ENCODE measurements around the gene HLA-DPB1.
"Not testable (repeated sequence)": the region's sequence is repeated elsewhere in the genome, so short reads cannot be mapped to it uniquely, and the experiment has no call there.

HLA-DPB1 gene

DNA sequence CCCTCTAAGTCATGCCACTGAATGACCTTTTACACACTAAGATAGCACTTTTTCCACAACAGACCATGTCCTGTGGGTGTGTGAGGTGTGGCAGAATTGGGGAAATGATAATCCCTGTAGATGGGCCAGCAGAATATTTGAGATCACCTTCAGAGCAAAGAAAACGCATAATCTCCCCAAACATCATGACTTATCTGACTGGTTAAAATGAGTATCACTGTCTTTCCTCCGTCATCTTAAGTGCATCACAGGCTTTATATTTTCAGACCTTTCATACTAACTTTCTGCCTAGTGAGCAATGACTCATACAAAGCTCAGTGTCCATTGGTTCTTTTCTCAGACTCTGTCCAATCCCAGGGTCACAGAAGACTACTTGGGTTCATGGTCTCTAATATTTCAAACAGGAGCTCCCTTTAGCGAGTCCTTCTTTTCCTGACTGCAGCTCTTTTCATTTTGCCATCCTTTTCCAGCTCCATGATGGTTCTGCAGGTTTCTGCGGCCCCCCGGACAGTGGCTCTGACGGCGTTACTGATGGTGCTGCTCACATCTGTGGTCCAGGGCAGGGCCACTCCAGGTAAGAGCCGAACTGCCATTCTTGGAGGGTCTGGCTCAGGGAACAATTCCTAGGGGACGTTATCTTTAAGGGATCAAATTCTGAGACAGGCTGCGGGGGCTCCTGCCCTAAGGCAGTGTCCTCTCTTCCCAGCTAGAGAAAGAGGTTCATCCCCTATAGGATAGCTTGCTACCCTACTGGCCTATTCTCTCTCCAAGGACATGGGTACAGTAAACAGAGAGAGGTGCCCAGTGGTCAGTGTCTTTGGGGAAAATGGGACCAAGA is at the start of gene HLA-DPB1:
HLA-DPB1 (plus strand) TSS at position 423 of the 838 bp plus-strand sequence; CDS start at position 475, 52 bp downstream.
- no peak for DNase-seq

DNA sequence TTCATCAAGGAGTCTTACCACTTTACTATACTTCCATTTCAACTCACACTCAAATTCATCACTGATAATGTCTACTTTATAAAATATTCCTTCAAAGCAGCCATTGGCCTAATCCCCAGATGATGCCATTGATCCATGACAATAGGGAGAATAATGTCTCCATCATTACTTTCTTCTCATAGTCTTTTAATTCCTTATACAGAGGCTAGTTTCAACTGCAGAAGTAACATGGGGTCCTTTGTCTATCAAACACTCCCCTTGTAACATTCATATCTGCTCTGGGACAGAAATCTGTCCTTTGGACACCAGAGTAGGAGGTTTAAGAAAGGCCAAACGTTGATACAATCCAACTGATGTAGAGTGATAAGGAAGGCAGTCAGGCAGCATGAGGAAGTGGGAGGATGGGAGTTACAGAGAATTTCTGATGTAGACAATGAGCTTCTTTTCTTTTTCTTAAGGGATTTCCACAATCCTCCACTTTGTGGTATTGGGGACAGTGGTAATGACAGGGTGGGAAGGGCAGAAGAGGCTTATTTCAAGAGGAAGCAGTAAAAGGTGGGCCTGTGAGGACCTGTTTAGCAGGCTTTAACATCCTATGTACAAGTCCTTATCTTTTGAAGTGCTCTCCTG is 47.5 kb upstream of the HLA-DPB1 start:
- DNase-seq, result no peak

DNA sequence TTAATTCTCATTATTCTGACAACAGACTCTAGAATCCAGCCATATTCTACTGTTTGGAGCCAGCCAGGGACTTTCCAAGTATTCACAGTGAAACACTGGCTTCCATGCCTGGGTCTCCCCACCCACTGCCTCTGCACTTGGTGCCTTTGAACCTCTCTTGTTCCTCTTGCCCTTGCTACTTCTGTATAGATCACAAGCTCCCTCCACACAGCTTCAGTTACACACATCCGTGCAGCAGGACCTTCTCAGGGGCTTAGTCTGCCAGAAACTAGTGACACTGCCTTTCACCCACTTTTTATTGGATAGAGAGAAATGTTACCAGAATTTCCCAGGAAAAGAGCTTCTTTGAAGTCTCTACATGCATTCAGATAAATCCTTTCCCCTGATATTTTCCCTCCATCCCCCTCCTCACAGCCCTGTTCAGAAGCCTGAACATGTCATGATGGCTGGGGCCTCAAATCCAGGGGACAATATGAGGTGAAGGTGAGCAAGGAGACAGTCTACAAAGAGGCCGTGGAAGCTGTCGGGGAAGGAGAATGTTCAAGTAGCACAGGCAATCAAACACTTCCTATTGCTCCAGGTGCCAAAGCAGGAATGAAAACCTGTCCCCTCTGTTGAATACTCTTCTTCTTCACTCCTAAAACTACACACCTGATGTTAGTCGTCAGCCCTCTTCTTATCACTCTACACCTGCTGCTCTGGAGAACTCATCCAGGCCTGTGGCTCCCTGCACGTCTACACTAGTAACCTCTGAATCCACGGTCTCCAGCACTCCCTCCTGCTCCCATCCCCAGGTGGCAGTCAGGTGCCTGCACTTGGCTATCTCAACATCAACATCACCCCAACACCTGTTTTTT is 46.2 kb upstream of the HLA-DPB1 start:
- no peak for DNase-seq

DNA sequence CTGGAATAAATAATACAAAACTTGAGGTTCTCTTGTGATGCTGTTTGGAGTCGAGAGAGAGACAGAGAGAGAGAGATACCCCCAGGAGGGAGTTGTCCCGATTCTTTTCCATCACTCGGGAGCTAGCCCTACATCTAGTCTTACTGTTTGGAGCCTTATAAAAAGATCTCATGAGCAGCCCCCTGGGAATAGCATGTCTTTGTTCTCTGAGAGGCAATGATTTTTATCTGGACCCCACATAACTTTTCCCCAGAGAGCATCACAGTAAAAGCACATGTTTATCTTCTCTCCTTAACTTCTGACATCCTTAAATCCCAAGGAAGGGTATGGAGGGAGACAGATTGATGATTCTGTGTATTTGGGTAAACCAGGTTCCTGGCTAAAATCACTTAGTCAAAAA is 45.5 kb upstream of the HLA-DPB1 start:
- no peak for DNase-seq

DNA sequence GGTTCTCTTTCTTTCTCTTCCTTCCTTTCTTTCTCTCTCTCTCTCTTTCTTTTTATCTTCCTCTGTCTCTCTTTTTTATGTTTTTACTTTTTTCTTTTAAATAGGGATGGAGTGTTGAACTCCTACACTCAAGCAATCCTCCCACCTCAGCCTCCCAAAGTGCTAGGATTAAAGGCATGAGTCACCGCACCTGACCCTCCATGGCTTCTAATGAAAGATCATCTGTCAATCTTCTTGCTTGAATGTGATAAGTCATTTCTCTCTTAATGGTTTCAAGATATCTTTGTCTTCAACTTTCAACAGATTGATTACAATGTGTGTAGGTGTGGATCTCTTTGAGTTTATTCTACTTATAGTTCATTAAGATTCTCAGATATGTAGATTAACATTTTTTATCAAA is 41.2 kb upstream of the HLA-DPB1 start:
- DNase-seq, result no peak

DNA sequence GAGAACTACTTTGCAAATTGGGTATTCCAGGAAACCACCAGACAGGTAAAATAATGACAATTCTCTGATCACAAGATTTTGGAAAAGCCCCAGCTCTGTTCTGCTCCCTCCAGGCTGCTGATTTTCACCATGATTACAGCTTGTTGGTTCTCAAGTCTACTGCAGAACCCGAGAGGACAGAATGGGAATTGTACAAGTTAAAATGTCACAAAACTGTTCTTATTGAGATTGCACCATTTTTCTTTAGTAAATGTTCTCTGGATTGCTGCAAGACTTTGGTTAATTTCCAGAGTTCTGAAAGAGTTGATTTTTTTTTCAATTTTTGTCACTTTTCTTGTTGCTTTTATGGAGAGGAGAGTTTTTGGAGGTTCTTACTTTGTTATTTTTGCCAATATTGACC is 39.3 kb upstream of the HLA-DPB1 start:
- DNase-seq, result no peak

DNA sequence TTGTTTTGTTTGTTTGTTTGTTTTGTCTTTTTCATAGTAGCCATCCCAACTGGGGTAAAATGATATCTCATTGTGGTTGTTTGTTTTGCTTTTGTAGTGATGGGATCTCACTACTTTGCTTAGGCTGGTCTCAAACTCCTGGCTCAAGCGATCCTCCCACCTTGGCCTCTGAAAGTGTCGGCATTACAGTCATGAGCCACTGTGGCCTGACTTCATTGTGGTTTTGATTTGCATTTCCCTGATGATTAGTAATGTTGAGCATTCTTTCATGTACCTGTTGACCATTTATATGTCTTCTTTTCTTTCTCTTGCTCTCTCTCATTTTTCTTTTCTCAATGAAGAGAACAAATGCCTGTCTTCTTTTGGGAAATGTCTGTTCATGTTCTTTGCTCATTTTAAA is 35.6 kb upstream of the HLA-DPB1 start:
- DNase-seq, result no peak

DNA sequence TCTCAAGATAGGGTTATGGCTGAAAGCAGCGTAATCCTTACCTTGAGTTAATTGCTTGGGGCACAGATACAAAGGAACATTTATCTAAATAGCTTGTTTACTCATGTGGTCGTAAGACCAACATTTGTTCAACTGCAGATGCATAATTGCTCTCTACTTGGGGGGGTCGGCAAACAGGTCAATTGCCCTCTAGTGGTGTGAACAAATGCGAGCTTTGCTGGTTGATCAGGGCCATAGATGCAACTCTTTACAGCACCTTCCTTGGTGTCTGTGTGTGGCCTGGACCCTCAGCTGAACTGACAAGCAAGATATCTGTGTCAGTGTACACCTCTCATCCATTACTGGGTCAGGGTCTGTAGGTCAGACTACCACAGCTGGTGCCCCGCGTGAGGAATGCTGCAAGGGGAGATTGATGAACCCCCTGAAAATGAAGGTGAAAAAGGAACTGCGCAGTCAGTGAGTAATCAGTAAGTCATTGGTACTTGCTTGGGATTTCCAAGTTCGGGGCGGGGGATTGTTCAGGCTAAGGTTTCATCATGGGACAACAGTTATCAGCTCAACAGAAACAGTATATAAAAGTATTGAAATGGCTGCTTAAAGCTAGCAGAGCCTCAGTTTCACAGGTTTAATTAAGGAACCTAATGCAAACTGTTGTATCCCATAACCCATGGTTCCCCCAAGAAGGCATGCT is 26.3 kb upstream of the HLA-DPB1 start:
- no peak for DNase-seq

DNA sequence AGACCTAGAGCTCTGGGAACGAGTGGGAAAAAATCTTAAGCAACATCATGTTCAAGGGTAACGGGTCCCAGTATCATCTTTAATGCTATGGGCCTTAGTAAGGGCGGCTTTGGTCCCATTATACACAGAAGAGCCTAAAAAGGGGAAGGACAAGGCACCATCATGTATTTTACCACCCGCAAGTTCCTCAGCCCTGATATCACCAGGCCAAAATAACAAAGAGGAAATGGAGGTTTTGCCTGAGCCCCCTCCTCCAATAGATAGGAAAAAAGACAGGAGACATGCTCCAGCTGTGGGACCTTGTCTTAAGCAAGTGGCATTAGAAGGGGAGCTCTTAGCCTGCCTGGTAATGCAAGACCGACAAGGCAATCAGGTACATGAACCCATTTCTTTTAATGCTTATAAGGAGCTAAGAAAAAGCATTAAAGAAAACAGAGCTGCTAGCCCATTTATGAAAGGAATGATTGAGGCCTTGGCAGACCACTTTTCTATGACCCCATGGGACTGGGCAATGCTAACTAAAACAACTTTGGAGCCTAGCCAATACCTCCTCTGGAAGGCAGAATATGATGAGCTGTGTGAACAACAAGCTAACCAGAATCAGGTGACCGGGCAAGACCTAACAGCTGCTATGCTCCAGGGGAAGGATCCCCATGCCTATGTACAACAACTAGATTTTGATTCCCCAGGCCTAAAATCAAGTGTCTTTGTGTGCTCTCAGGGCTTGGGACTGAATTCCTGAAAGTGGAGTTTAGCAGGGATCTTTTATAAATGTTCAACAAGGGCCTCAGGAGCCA is 25.6 kb upstream of the HLA-DPB1 start:
- DNase-seq, result no peak

DNA sequence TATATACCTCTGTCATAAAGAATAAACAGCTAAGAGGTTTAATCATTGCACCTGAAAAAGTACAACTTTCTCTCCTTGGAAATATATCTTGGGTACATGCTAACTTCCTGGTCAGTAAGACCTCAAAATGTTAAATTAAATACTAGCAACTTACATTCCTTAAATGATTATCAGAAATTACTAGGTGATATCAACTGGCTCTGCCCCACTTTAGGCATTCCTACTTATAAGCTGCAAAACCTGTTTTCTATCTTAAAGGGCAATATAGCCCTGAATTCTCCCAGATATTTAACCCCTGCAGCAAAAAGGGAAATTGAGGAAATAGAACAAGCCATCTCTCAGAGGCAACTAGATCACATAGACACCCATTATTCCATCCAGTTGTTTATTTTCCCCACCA is 23.2 kb upstream of the HLA-DPB1 start:
- no peak for DNase-seq

DNA sequence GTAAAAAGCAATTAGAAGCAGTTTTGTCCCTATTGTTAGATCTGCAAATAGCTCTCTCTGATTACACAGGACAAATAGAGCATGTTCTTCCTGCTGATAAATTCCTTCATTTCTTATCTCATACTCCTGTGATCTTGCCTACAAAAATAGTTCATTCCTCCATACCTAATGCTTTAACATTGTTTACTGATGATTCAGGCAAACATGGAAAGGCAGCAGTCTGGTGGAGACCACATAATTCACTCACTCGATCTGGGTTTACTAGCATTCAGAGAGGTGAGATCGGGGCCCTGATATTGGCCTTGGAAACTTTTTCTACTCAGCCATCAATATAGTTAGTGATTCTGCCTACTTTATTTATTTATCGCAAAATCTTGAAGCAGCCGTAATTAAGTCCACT is 22.6 kb upstream of the HLA-DPB1 start:
- no peak for DNase-seq

DNA sequence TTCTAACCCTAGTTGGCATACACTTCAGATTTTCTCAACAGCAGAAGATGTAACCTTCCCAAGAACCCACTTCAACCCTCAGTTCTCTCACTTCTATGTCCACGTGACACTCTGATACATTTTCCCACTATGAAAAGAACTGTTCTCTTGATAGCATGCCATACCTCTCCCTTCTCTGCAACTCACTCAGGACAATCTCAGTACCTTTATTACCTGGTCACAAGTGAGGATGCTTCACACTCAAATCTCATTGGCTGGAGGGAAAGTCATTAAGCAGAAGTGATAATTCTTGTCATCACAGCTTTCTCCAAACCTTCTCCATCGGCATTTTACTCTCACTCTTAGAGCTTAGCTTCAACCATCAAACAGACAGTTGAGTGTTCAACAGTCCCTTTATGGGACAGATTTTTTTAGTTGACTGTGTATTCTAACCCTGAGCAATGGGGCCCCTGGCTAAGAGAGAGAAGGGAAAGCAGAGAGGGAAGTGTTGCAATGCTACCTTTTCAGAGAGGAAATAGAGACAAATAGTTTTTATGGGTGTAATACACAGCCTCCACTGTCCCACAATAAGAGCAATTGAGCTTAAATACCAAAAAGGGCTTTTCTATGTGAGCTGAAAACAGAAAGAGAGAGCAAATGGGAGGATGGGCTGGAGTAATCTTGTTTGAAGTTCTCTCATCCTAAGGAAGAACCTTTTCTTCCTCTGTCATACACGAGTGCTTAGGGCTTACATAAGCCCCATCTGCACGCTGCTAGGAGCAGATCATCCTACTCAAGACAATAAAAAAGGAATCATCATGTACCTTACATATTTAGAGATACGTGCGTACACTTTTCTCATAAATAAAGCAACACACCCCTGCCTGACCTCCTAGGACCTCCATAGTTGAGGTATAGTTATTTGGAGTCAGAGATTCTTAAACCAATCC is 18.3 kb upstream of the HLA-DPB1 start:
- DNase-seq, result no peak

DNA sequence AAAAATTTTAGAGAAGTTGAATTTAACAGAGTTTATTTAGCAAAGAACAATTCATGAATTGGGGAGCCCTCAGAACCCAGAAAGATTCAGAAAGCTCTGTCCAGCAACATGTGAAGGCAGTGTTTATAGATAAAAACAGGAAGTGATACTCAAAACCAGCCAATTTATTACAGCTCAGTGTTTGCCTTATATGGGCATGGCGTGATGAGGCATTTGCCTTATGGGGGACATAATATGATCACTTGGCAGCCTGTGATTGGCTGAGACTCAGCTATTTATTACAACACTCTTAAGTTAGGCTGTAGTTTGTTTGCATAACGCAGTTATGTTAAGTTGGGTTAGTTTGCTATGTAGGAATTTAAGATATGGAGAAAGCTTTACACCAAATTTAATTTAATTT is 13.8 kb upstream of the HLA-DPB1 start:
- DNase-seq, result no peak

DNA sequence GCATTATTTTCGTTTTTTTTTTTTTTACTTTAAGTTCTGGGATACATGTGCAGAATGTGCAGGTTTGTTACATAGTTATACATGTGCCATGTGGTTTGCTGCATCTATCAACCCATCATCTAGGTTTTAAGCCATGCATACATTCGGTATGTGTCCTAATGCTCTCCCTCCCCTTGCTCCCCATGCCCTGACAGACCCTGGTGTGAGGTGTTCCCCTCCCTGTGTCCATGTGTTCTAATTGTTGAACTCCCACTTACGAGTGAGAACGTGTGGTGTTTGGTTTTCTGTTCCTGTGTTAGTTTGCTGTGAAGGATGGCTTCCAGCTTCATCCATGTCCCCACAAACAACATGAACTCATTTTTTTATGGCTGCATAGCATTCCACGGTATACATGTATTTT is 12.4 kb upstream of the HLA-DPB1 start:
- DNase-seq, result not testable (repeated sequence)

DNA sequence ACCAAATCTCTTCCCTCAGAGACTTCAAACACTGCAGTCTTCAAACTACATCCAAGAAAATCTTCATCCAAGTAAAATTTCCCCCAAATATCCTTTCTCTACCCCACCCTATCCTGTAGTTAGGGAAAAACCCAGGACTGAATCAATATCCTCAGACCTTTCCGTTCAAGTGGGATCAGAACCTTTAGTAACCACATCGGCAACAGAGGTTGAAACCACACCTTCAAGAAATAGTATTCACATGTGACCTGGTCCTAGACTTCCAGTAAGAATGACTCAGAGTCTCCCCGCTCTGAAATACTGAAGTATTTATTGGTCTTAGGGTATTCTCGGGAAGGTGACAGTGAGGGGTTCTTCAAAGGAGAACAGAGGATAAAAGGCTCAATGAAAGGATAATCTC is 11.1 kb upstream of the HLA-DPB1 start:
- no peak for DNase-seq

DNA sequence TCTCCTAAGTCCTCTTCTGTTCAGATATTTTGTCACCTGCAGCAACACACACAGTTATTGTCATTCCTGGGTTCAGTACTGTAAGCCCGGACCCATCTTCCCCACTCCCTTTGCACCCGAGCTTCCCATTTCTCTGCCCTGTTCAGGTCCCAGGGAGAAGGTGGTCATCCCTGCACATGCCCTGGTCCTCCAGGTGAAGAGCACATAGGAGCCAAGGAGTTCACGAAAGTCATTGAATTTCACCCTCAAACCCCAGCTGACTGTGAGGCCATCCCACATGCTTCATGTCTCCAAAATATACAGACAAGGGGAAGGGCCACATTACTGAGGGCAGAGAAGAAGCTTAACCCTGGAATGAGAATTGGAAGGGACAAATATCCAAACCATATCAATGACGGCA is 10.5 kb upstream of the HLA-DPB1 start:
- no peak for DNase-seq

DNA sequence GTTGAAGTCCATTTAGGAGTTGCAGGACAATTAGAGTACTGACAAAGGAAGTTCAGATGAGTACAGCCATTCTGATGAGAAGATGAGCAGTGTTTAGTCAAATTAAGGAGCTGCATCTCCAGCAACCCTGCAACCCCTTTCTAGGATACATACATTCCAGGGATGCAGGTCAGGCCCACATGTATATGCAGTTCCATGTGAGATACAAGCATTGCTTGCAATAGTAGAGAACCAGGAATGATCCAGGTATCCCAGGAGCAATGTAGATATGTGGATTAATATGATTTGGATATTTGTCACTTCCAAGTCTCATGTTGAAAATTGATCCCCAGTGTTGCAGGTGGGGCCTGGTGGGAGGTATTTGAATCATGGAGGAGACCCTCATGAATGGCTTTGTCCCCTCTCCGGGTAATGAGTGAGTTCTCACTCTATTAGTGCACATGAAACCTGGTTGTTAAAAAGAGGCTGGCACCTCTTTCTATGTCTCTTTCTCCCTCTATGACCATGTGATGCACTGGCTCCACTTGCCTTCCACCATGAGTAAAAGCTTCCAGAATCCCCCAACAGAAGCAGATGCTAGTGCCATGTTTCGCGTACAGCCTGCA is 8.8 kb upstream of the HLA-DPB1 start:
- DNase-seq, result no peak

DNA sequence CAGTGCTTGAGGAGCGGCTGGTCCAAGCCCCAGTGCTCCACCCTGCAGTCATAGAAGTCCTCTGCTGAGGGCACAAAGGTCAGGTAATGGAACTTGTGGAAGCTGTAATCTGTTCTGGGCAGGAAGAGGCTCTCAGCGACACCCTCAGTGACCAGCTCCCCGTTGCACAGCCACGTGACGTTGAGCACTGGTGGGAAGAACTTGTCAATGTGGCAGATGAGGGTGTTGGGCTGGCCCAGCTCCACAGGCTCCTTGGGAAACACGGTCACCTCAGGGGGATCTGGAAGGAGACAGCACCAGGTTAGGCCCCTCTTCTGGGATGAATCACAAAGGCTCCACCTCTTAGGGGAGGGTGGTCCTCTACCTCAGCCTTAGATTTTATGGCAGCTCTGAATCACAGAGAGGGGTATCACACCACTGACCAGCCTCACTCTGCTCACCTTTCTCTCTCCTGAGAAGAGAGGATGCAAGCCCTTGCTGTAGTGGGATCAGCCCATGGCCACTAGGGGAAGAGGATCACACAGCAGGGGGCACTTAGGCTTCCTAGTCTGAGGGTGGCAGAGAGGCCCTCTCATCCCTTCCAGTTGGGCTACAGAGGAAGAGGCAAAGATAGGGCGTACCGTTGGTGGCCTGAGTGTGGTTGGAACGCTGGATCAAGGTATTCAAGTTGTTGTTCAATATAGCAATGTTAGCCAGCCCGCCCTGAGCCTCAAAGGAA is 6.6 kb upstream of the HLA-DPB1 start:
- no peak for DNase-seq

DNA sequence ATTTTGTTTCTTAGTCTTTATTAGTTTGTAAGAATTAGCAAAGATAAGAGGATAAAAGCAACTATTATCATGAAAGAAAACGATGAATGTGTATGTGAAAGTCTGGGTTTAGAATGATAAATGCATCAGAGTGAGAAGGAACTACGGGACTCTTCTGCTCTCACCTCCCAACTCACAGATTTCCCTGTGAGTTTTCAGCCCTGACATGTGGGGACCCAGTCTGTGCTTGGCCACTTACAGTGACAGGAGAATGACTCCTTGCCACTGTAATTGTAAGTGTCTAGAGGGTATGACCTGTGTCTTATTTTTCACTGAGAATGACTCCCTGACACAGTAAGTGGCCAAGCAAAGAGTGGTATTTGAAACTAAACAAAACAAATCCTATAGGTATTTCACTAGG is 4.9 kb upstream of the HLA-DPB1 start:
- DNase-seq, result no peak

DNA sequence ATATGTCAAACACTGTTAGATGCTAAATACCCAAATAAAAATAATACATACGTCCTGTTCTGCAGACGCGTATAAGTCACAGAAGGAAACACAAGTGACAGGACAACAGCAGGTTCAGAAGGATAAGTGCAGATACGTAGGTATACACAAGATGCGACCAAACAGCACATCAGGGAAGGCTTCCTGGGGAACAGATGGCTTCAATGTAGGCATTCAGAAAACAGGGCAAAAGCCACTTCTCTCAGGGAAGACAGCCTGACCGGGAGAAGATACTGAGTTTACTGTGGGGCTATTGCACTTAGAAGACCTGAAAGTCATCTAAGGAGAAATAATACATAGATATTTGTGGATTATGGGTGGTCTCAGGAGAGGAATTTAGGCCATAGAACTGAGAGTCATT is 4.2 kb upstream of the HLA-DPB1 start:
- DNase-seq, result no peak
